HepG2 (cell line): ENCODE results near the gene DDX31. TPM values are rescaled to one million over a fixed set of nuclear protein-coding genes. Genes with fewer than 3 reads are reported as not detected.

Experiments
- ATAC-seq: fragments of 200-7000 bp; cut with Tn5 transposase; 3 replicates; pipeline ENCODE4 v1.9.1; 2020; ENCODE audit warnings: mild to moderate bottlenecking, moderate library complexity
- BruUV-seq: library from RNA; stranded (reverse); fragments of 400-500 nt; replicated peaks from 2 replicates; lab custom pipeline; 2021; lab: Mats Ljungman, UMichigan
- CTCF ChIA-PET: fragments of 300-600 bp; formaldehyde crosslinking; extraction: SDS; loops from one replicate; lab custom pipeline; 2021; ENCODE audit warnings: low total read pairs, inconsistent platforms, low intra/inter-chr PET ratio; lab: Yijun Ruan, JAX
- POLR2A ChIA-PET: fragments of 350-600 bp; sonication (Branson Sonifier 250); formaldehyde crosslinking; loops from one replicate; lab custom pipeline; 2020; ENCODE audit warnings: antibody characterized with exemption, inconsistent platforms; lab: Yijun Ruan, JAX
- DNase-seq: peaks from one replicate; pipeline ENCODE4 v3.0.0-alpha.2; 2015; ENCODE audit warnings: low spot score
- FAIRE-seq: peaks from 3 replicates; lab custom pipeline; 2011; peaks lifted over from hg19 to GRCh38; lab: Jason Lieb, UNC
- H2AFZ ChIP-seq: one replicate; pipeline ENCODE4 v1.6.1; 2011; ENCODE audit warnings: low read length, inconsistent platforms
- H3K27ac ChIP-seq: fragments of 300-600 bp; 3 replicates; pipeline ENCODE4 v1.8.0; 2011; ENCODE audit warnings: mixed run types, mild to moderate bottlenecking, mixed read lengths, low read length, inconsistent platforms; ENCODE audit not compliant: insufficient read depth; ENCODE audit errors: extremely low read length
- H3K27me3 ChIP-seq, 2 experiments: fragments of 200-600 bp in 1 of 2; 2 replicates in 1 of 2; 3 replicates in 1 of 2; pipeline versions ENCODE4 v1.6.0 to v1.8.0; 2011; ENCODE audit warnings: low read length in 2 of 2, mild to moderate bottlenecking in 2 of 2, moderate library complexity in 2 of 2, inconsistent platforms in 1 of 2; ENCODE audit not compliant: insufficient read depth in 2 of 2, control insufficient read depth in 1 of 2
- H3K36me3 ChIP-seq, 2 experiments: fragments of 200-600 bp in 1 of 2; replicated peaks in 1 of 2; 2 replicates in 1 of 2; 3 replicates in 1 of 2; pipeline versions ENCODE4 v1.5.1 to v1.8.0; 2011; ENCODE audit warnings: low read length in 2 of 2, inconsistent platforms in 1 of 2; ENCODE audit not compliant: insufficient read depth in 2 of 2, control insufficient read depth in 1 of 2
- H3K4me1 ChIP-seq: 2 replicates; pipeline ENCODE4 v1.5.1; 2012; ENCODE audit warnings: low read length, inconsistent platforms; ENCODE audit not compliant: insufficient read depth
- H3K4me2 ChIP-seq: 2 replicates; pipeline ENCODE4 v1.6.0; 2011; ENCODE audit warnings: low read depth, low read length, inconsistent platforms
- H3K4me3 ChIP-seq, 3 experiments: fragments of 200-600 bp in 1 of 3; sonication (generic), shearing (Covaris generic) in 1 of 3; replicated peaks in 1 of 3; 2 replicates each; pipeline ENCODE4 v1.5.1; 2011 to 2016; ENCODE audit warnings: low read length in 3 of 3, inconsistent platforms in 2 of 3, low read depth in 2 of 3, mild to moderate bottlenecking in 2 of 3, control low read depth in 1 of 3, mixed read lengths in 1 of 3; ENCODE audit not compliant: insufficient read depth in 1 of 3
- H3K79me2 ChIP-seq: one replicate; pipeline ENCODE4 v1.6.1; 2011; ENCODE audit warnings: low read length, inconsistent platforms; ENCODE audit not compliant: insufficient read depth
- H3K9ac ChIP-seq: 2 replicates; pipeline ENCODE4 v1.6.0; 2011; ENCODE audit warnings: mild to moderate bottlenecking, low read depth, low read length, inconsistent platforms; ENCODE audit not compliant: insufficient read depth
- H3K9me3 ChIP-seq: 2 replicates; pipeline ENCODE4 v1.5.1; 2012; ENCODE audit warnings: mild to moderate bottlenecking, low read length
- H4K20me1 ChIP-seq: 2 replicates; pipeline ENCODE4 v1.6.0; 2011; ENCODE audit warnings: inconsistent platforms, mild to moderate bottlenecking, low read length, moderate library complexity; ENCODE audit not compliant: insufficient read depth
- CHCHD3 ChIP-seq: sonication (generic); formaldehyde crosslinking; IDR thresholded peaks from 2 replicates; pipeline ENCODE4 v1.8.0; 2022; ENCODE audit warnings: mild to moderate bottlenecking, missing genetic modification reagents, moderate library complexity
- FOXM1 ChIP-seq: sonication (generic); formaldehyde crosslinking; IDR thresholded peaks from 2 replicates; pipeline ENCODE4 v1.5.0; 2020; ENCODE audit warnings: missing genetic modification reagents
- HCFC1 ChIP-seq: fragments of 150-350 bp; IDR thresholded peaks from 2 replicates; pipeline ENCODE4 v1.6.1; 2014; ENCODE audit warnings: low read depth, low read length
- MIXL1 ChIP-seq: IDR thresholded peaks from 2 replicates; pipeline ENCODE4 v1.6.1; 2016
- PAF1 ChIP-seq: IDR thresholded peaks from 2 replicates; pipeline ENCODE4 v1.6.1; 2016; ENCODE audit warnings: missing genetic modification reagents, missing compliant biosample characterization
- PHF5A ChIP-seq: IDR thresholded peaks from one replicate; pipeline ENCODE4 v1.6.1; 2018; ENCODE audit warnings: low read depth, missing genetic modification reagents; ENCODE audit not compliant: unreplicated experiment
- SNRNP70 ChIP-seq: fragments of 200-400 bp; formaldehyde crosslinking; IDR thresholded peaks from 2 replicates; pipeline ENCODE4 v1.6.1; 2017; ENCODE audit warnings: mild to moderate bottlenecking, low read depth, low read length, moderate library complexity
- THAP11 ChIP-seq: IDR thresholded peaks from 2 replicates; pipeline ENCODE4 v1.6.1; 2016; ENCODE audit warnings: missing biosample characterization, missing genetic modification reagents
- YY1 ChIP-seq: IDR thresholded peaks from 2 replicates; pipeline ENCODE4 v1.6.1; 2011; ENCODE audit warnings: low read length, low read depth, moderate library complexity, mild to moderate bottlenecking; ENCODE audit not compliant: insufficient read depth, insufficient replicate concordance
- ZNF318 ChIP-seq: sonication (generic); formaldehyde crosslinking; IDR thresholded peaks from 2 replicates; pipeline ENCODE4 v1.4.0; 2020; ENCODE audit warnings: mild to moderate bottlenecking, missing genetic modification reagents
- ZNF414 ChIP-seq: sonication (generic); formaldehyde crosslinking; IDR thresholded peaks from 2 replicates; pipeline ENCODE4 v1.5.0; 2020; ENCODE audit warnings: missing genetic modification reagents
- ZNF547 ChIP-seq: sonication (generic); formaldehyde crosslinking; IDR thresholded peaks from 2 replicates; pipeline ENCODE4 v1.5.1; 2020; ENCODE audit warnings: mild to moderate bottlenecking, missing genetic modification reagents
- ZNF629 ChIP-seq: sonication (generic); formaldehyde crosslinking; conservative IDR thresholded peaks from 2 replicates; pipeline ENCODE4 v1.5.0; 2020; ENCODE audit warnings: missing genetic modification reagents
- ZNF780A ChIP-seq: sonication (generic); formaldehyde crosslinking; IDR thresholded peaks from 2 replicates; pipeline ENCODE4 v1.8.0; 2022; ENCODE audit warnings: mild to moderate bottlenecking, missing genetic modification reagents, moderate library complexity
- ZSCAN31 ChIP-seq: sonication (generic); formaldehyde crosslinking; IDR thresholded peaks from 2 replicates; pipeline ENCODE4 v1.5.0; 2020; ENCODE audit warnings: low read depth, mild to moderate bottlenecking, missing genetic modification reagents
- in situ Hi-C: cut with HindIII; loops from 2 replicates; pipeline ENCODE4 v1.10.0; 2017; ENCODE audit warnings: low pct_unique_long_range_greater_than_20kb; ENCODE audit not compliant: extremely low pct_ligation_motif_present
- intact Hi-C: fragments of 100-400 bp; cut with micrococcal nuclease; formaldehyde crosslinking; loops from one replicate; pipeline ENCODE4 v1.10.0; 2022; ENCODE audit not compliant: unreplicated experiment
- polyA plus RNA-seq, 8 experiments: library from polyadenylated mRNA; depleted of rRNA in 3 of 8; stranded (reverse) in 7 of 8; unstranded in 1 of 8; fragments of >200 nt; fragmentation: Illumina TruSeq in 4 of 8; extraction: Trizol in 4 of 8; gene quantifications; 2 replicates each; pipeline versions ENCODE4 v1.2.1 to v1.2.3, GENCODE V29; 2011 to 2016; ENCODE audit warnings: low read depth in 4 of 8, missing spikeins in 1 of 8, mixed read lengths in 1 of 8; ENCODE audit not compliant: insufficient read depth in 1 of 8
- total RNA-seq, 5 experiments: library from RNA; depleted of rRNA; stranded (reverse); fragments of >200 nt; fragmentation: Illumina TruSeq; extraction: Trizol; gene quantifications; 2 replicates each; pipeline ENCODE4 v1.2.3, GENCODE V29; 2016; ENCODE audit warnings: low read depth in 1 of 5
- TF ChIP-seq, protein P1 (sequence below): IDR thresholded peaks from 2 replicates; pipeline ENCODE4 v1.6.1; 2012; ENCODE audit warnings: inconsistent platforms

The DDX31 gene
- total and polyA plus RNA-seq, 2 of the 13 experiments (the other 11 are each of a cell fraction or from before 2014, with no cell fraction given): 11.4 to 16.3 TPM

GRCh38 chr9:132578367-132578932, 91.3 kb downstream of the DDX31 start (continued):
- no peak for TF ChIP-seq ZNF318 (CRISPR knock-in tag)
- TF ChIP-seq FOXM1 (CRISPR knock-in tag): no peak

DNA sequence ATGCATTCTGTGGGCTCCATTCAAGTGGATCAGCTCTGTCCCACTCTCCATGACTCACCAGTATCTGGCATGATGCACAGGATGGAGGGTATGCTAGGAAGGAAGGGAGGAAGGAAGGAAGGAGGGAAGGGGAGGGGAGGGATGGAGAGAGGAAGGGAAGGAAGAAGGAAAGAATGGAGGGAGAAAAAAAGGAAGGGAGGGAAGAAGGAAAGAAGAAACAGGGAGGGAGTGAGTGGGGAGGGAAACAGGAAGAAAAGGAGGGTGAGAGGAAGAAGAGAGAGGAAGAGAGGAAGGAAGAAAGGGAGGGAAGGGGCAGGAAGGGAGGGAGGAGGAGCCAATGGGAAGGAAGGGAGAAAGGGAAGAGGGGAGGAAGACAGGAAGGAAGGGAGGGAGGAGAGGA, 92.7 kb downstream of the DDX31 start:
- ATAC-seq: no peak
- H3K9me3 ChIP-seq: no peaks in the 10 kb centered on the region
- H3K4me1 ChIP-seq: no peaks in the 10 kb centered on the region
- ChIA-PET POLR2A (no interaction called here), CTCF (no interaction called here)
- H3K27ac ChIP-seq: no peak overlapping the region
- H3K4me3 ChIP-seq: no peak overlapping the region
- H3K27me3 ChIP-seq: peaks cover 12 to 47% of the 10 kb centered on the region in 2 experiments
- H3K36me3 ChIP-seq: no peaks in the 10 kb centered on the region
- H4K20me1 ChIP-seq: peaks cover 22% of the 10 kb centered on the region; the same call in 1 of the 2 replicates
- no peak for DNase-seq
- H3K9ac ChIP-seq: no peak overlapping the region
- FAIRE-seq: no peak
- in situ Hi-C loops: loop anchor here (5.0 kb wide), 2 partner anchors 70 to 165 kb away; partner anchors contain the start of gene CFAP77
- intact Hi-C loops: no loop called here
- no TSS peak for BruUV-seq
- H3K4me2 ChIP-seq: no peak overlapping the region
- H2AFZ ChIP-seq: no peak overlapping the region
- no peaks in the 10 kb centered on the region for H3K79me2 ChIP-seq
- TF ChIP-seq PHF5A (CRISPR knock-in tag) (no peak), THAP11 (CRISPR knock-in tag) (no peak), ZNF547 (no peak), PAF1 (no peak), SNRNP70 (no peak), ZNF780A (CRISPR knock-in tag) (no peak), HCFC1 (no peak), CHCHD3 (no peak), ZNF414 (CRISPR knock-in tag) (no peak), YY1 (no peak), ZNF629 (CRISPR knock-in tag) (no peak), ZSCAN31 (CRISPR knock-in tag) (no peak), MIXL1 (CRISPR knock-in tag) (no peak)
- TF ChIP-seq, protein P1, sequence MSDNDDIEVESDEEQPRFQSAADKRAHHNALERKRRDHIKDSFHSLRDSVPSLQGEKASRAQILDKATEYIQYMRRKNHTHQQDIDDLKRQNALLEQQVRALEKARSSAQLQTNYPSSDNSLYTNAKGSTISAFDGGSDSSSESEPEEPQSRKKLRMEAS: no peak
